HepG2 (cell line): ENCODE measurements around the gene TMEM221. TPM values are rescaled to one million over a fixed set of nuclear protein-coding genes. Genes with fewer than 3 reads are reported as not detected.

Source experiments
- ADNP ChIP-seq: sonication (generic); formaldehyde crosslinking; IDR thresholded peaks from 2 replicates; pipeline ENCODE4 v1.4.0; 2020; ENCODE audit warnings: missing genetic modification reagents
- ARHGAP35 ChIP-seq: sonication (generic); formaldehyde crosslinking; IDR thresholded peaks from 2 replicates; pipeline ENCODE4 v1.9.0; 2022; ENCODE audit warnings: mild to moderate bottlenecking, inconsistent platforms, moderate library complexity, missing genetic modification reagents, borderline replicate concordance
- ARNT2 ChIP-seq: sonication (generic); formaldehyde crosslinking; IDR thresholded peaks from 2 replicates; pipeline ENCODE4 v1.8.0; 2022; ENCODE audit warnings: mild to moderate bottlenecking, low read depth, missing genetic modification reagents, moderate library complexity
- ERF ChIP-seq: IDR thresholded peaks from 2 replicates; pipeline ENCODE4 v1.6.1; 2018; ENCODE audit warnings: missing biosample characterization, missing genetic modification reagents
- FIP1L1 ChIP-seq: fragments of 200-400 bp; formaldehyde crosslinking; IDR thresholded peaks from 2 replicates; pipeline ENCODE4 v1.6.1; 2018; ENCODE audit warnings: low read depth, mild to moderate bottlenecking, low read length, moderate library complexity, borderline replicate concordance; ENCODE audit not compliant: insufficient read depth
- FOXC1 ChIP-seq: sonication (generic); formaldehyde crosslinking; IDR thresholded peaks from 2 replicates; pipeline ENCODE4 v1.8.0; 2022; ENCODE audit warnings: mild to moderate bottlenecking, missing genetic modification reagents, borderline replicate concordance
- FOXJ3 ChIP-seq: sonication (generic); formaldehyde crosslinking; IDR thresholded peaks from 2 replicates; pipeline ENCODE4 v1.4.0; 2020; ENCODE audit warnings: missing genetic modification reagents, mild to moderate bottlenecking, borderline replicate concordance
- POLR2G ChIP-seq: fragments of 200-400 bp; formaldehyde crosslinking; IDR thresholded peaks from 2 replicates; pipeline ENCODE4 v1.6.1; 2018; ENCODE audit warnings: mild to moderate bottlenecking, low read depth, low read length, moderate library complexity
- PTBP1 ChIP-seq: fragments of 200-400 bp; formaldehyde crosslinking; IDR thresholded peaks from 2 replicates; pipeline ENCODE4 v1.6.1; 2018; ENCODE audit warnings: low read length, low read depth; ENCODE audit not compliant: poor library complexity, severe bottlenecking
- SALL1 ChIP-seq: sonication (generic); formaldehyde crosslinking; IDR thresholded peaks from 2 replicates; pipeline ENCODE4 v1.8.0; 2022; ENCODE audit warnings: mild to moderate bottlenecking, missing genetic modification reagents
- TIGD3 ChIP-seq: sonication (generic); formaldehyde crosslinking; IDR thresholded peaks from 2 replicates; pipeline ENCODE4 v1.5.1; 2020; ENCODE audit warnings: mild to moderate bottlenecking, missing genetic modification reagents, borderline replicate concordance
- XRCC5 ChIP-seq: fragments of 200-400 bp; formaldehyde crosslinking; optimal IDR thresholded peaks from 2 replicates; pipeline ENCODE3; 2017; ENCODE audit warnings: mild to moderate bottlenecking, low read length
- ZC3H13 ChIP-seq: sonication (generic); formaldehyde crosslinking; IDR thresholded peaks from 2 replicates; pipeline ENCODE4 v1.8.1; 2023; ENCODE audit warnings: mild to moderate bottlenecking, missing genetic modification reagents, moderate library complexity
- ZFP1 ChIP-seq: IDR thresholded peaks from 2 replicates; pipeline ENCODE4 v1.6.1; 2016
- ZMYM3 ChIP-seq: sonication (generic); formaldehyde crosslinking; IDR thresholded peaks from 2 replicates; pipeline ENCODE4 v1.5.1; 2020; ENCODE audit warnings: mild to moderate bottlenecking, missing genetic modification reagents
- ZNF614 ChIP-seq: IDR thresholded peaks from 2 replicates; pipeline ENCODE4 v1.6.1; 2018; ENCODE audit warnings: missing biosample characterization, missing genetic modification reagents, inconsistent platforms, borderline replicate concordance
- ZNF644 ChIP-seq: IDR thresholded peaks from 2 replicates; pipeline ENCODE4 v1.6.1; 2016; ENCODE audit warnings: low read depth
- ZNF773 ChIP-seq: sonication (generic); formaldehyde crosslinking; IDR thresholded peaks from 2 replicates; pipeline ENCODE4 v1.4.0; 2020; ENCODE audit warnings: missing genetic modification reagents, borderline replicate concordance
- ZNF790 ChIP-seq: sonication (generic); formaldehyde crosslinking; IDR thresholded peaks from 2 replicates; pipeline ENCODE4 v1.8.0; 2022; ENCODE audit warnings: missing genetic modification reagents, mild to moderate bottlenecking, borderline replicate concordance
- ZNF879 ChIP-seq: sonication (generic); formaldehyde crosslinking; IDR thresholded peaks from 2 replicates; pipeline ENCODE4 v1.8.1; 2023; ENCODE audit warnings: missing genetic modification reagents
- polyA plus RNA-seq, 8 experiments: library from polyadenylated mRNA; depleted of rRNA in 3 of 8; stranded (reverse) in 7 of 8; unstranded in 1 of 8; fragments of >200 nt; fragmentation: Illumina TruSeq in 4 of 8; extraction: Trizol in 4 of 8; gene quantifications; 2 replicates each; pipeline versions ENCODE4 v1.2.1 to v1.2.3, GENCODE V29; 2011 to 2016; ENCODE audit warnings: low read depth in 4 of 8, missing spikeins in 1 of 8, mixed read lengths in 1 of 8; ENCODE audit not compliant: insufficient read depth in 1 of 8
- total RNA-seq, 5 experiments: library from RNA; depleted of rRNA; stranded (reverse); fragments of >200 nt; fragmentation: Illumina TruSeq; extraction: Trizol; gene quantifications; 2 replicates each; pipeline ENCODE4 v1.2.3, GENCODE V29; 2016; ENCODE audit warnings: low read depth in 1 of 5
- TF ChIP-seq, protein P1 (sequence below): sonication (generic); formaldehyde crosslinking; IDR thresholded peaks from 2 replicates; pipeline ENCODE4 v1.5.1; 2020; ENCODE audit warnings: missing genetic modification reagents, mild to moderate bottlenecking, borderline replicate concordance
- TF ChIP-seq, protein P2 (sequence below): sonication (generic); formaldehyde crosslinking; IDR thresholded peaks from 2 replicates; pipeline ENCODE4 v1.4.0; 2020; ENCODE audit warnings: missing genetic modification reagents

TMEM221 gene
- total and polyA plus RNA-seq, 2 of the 13 experiments (the other 11 are each of a cell fraction or from before 2014, with no cell fraction given) = 0.33 to 0.77 TPM

GRCh38 chr19:17419621-17420474, 28.6 kb downstream of the TMEM221 start, which contains the start of gene MVB12A (continued):
- TF ChIP-seq ARNT2 (CRISPR knock-in tag) (peak; percentile 58; the same call in 1 of the 2 replicates), ZFP1 (CRISPR knock-in tag) (peak; percentile 56; the same call in 1 of the 2 replicates), ZNF773 (CRISPR knock-in tag) (peak; percentile 68; the same call in 1 of the 2 replicates), POLR2G (peak; percentile 72), XRCC5 (no peak), PTBP1 (no peak), TIGD3 (CRISPR knock-in tag) (peak; percentile 65; the same call in 1 of the 2 replicates), ZC3H13 (no peak), ADNP (CRISPR knock-in tag) (peak; percentile 73; the same call in 1 of the 2 replicates), ERF (peak; percentile 85), ZNF879 (no peak), ZNF790 (CRISPR knock-in tag) (no peak), ZMYM3 (peak; percentile 69), ZNF644 (CRISPR knock-in tag) (no peak), ZNF614 (CRISPR knock-in tag) (no peak), FOXJ3 (CRISPR knock-in tag) (0 out of 2 replicates have a peak, but pooled peaks have one; percentile 42), FOXC1 (no peak; the same call in 1 of the 2 replicates), SALL1 (CRISPR knock-in tag) (peak; percentile 66), FIP1L1 (no peak), ARHGAP35 (peak; percentile 30; the same call in 1 of the 2 replicates)
- TF ChIP-seq, protein P1, sequence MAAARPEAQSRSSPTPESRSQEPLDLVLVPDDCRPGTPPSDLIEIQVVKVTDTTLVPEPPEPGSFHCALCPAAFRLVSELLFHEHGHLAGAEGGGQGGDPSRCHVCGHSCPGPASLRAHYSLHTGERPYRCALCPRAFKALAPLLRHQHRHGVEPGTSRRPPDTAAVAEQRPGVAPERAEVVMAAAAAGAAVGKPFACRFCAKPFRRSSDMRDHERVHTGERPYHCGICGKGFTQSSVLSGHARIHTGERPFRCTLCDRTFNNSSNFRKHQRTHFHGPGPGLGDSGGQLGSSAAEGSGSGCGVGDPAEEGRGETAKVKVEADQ (CRISPR knock-in tag) = no peak
- TF ChIP-seq, protein P2, sequence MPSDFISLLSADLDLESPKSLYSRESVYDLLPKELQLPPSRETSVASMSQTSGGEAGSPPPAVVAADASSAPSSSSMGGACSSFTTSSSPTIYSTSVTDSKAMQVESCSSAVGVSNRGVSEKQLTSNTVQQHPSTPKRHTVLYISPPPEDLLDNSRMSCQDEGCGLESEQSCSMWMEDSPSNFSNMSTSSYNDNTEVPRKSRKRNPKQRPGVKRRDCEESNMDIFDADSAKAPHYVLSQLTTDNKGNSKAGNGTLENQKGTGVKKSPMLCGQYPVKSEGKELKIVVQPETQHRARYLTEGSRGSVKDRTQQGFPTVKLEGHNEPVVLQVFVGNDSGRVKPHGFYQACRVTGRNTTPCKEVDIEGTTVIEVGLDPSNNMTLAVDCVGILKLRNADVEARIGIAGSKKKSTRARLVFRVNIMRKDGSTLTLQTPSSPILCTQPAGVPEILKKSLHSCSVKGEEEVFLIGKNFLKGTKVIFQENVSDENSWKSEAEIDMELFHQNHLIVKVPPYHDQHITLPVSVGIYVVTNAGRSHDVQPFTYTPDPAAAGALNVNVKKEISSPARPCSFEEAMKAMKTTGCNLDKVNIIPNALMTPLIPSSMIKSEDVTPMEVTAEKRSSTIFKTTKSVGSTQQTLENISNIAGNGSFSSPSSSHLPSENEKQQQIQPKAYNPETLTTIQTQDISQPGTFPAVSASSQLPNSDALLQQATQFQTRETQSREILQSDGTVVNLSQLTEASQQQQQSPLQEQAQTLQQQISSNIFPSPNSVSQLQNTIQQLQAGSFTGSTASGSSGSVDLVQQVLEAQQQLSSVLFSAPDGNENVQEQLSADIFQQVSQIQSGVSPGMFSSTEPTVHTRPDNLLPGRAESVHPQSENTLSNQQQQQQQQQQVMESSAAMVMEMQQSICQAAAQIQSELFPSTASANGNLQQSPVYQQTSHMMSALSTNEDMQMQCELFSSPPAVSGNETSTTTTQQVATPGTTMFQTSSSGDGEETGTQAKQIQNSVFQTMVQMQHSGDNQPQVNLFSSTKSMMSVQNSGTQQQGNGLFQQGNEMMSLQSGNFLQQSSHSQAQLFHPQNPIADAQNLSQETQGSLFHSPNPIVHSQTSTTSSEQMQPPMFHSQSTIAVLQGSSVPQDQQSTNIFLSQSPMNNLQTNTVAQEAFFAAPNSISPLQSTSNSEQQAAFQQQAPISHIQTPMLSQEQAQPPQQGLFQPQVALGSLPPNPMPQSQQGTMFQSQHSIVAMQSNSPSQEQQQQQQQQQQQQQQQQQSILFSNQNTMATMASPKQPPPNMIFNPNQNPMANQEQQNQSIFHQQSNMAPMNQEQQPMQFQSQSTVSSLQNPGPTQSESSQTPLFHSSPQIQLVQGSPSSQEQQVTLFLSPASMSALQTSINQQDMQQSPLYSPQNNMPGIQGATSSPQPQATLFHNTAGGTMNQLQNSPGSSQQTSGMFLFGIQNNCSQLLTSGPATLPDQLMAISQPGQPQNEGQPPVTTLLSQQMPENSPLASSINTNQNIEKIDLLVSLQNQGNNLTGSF = 0 out of 2 replicates have a peak, but pooled peaks have one; percentile 38
